GM23248 (cell line): ENCODE data around the gene P2RX1.

ENCODE experiments used
- EZH2 ChIP-seq: fragments of 200-600 bp; sonication (generic); IDR thresholded peaks from 2 replicates; pipeline ENCODE4 v1.6.1; 2018; ENCODE audit warnings: antibody characterized with exemption, mild to moderate bottlenecking; ENCODE audit not compliant: insufficient read depth, poor library complexity, severe bottlenecking
- EZH2phosphoT487 ChIP-seq: fragments of 200-600 bp; sonication (generic); IDR thresholded peaks from 2 replicates; pipeline ENCODE4 v1.6.1; 2018; ENCODE audit warnings: antibody characterized with exemption, moderate library complexity, mild to moderate bottlenecking, low read depth; ENCODE audit not compliant: insufficient read depth

DNA sequence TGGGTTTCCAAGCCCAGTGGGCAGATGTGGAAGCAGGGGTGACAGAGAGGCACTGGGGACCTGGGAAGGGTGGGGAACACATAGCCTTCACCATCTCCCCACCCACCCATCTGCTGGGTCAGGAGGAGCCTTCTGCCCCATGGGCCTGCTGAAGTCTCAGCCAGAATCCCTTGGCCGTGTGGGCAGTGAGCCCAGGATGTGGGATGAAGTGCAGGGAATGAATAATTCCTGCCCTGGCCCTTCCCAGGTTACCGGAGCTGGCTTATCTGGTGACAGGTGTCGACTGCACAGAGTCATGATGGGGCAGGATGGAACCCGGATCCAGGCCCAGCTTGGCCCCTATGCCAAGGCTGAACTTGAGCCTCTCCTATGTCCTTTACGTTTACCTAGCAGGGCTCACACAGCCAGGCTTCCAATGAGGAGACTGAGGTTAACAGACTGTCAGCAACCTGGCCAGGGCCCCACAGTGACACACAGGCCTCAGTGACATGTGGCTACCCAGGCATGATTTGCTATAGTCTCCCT is 30.5 kb upstream of the P2RX1 start:
- TF ChIP-seq EZH2 (no peak), EZH2phosphoT487 (no peak)
